ENCODE results near the gene KCTD15. TPM values are rescaled to one million over a fixed set of nuclear protein-coding genes. Genes with fewer than 3 reads are reported as not detected.

KCTD15 gene
- total and polyA plus RNA-seq, 2 donors (not counting 3 experiments of a cell fraction or from before 2014, with no cell fraction given): 49.5 to 51.8 TPM

DNA sequence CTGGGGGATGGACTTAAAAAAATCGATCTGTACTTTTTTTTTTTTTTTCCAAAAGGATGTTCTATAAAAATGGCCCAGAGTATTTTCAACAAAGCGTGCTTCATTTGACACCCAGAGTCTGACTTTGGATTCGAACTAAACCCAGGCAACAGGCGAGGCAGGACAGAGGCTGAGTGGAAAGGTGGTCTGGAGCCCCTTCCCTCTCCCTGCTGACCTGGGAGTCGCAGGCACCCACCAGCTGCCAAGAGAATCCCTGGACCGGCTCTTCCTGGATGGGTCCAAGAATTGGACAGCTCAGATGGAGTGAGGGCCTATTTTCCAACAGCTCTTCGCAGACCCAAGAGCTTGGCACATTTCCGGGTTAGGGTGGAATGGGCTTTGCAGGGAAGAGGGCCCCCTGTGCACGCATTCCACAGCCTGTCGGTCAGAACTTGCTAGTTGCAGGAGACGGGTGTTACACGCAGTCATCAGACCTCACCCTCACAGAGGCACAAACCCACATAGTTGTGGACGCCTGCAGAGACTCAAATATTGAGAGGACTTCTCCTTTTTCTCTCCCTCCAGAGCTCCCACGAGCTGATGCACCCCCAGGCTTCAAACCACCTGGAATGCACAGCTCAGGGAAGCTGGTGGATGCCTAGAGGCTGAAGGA is 15.2 kb downstream of the KCTD15 start:
- no peaks in the 10 kb centered on the region for H3K9me3 ChIP-seq (replicated peaks; ENCODE audit: control insufficient read depth, insufficient read depth, low read length)
- TF ChIP-seq JUN (IDR thresholded peaks at IDR 0.05; ENCODE audit: borderline replicate concordance, insufficient read depth, insufficient read length, low read depth) (no peak), EZH2 (IDR thresholded peaks at IDR 0.05; ENCODE audit: borderline replicate concordance, low read depth, low read length, severe bottlenecking) (no peak), FOS (IDR thresholded peaks at IDR 0.05; ENCODE audit: borderline replicate concordance, insufficient read depth, low read length) (no peak), POLR2A (IDR thresholded peaks at IDR 0.05; ENCODE audit: low read depth, low read length) (no peak), GATA2 (IDR thresholded peaks at IDR 0.05; ENCODE audit: insufficient read depth, insufficient read length, low read depth, low read length) (no peak), CTCF (IDR thresholded peaks at IDR 0.05; ENCODE audit: extremely low read depth in 1 of 2, insufficient read depth in 1 of 2, low read depth in 1 of 2, low read length in 2 of 2) (no peak), MYC (IDR thresholded peaks at IDR 0.05; ENCODE audit: low read depth, low read length) (no peak), POLR2AphosphoS5 (IDR thresholded peaks at IDR 0.05; ENCODE audit: insufficient read depth, low read depth, low read length) (no peak)
- TF ChIP-seq, protein P1, sequence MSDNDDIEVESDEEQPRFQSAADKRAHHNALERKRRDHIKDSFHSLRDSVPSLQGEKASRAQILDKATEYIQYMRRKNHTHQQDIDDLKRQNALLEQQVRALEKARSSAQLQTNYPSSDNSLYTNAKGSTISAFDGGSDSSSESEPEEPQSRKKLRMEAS (IDR thresholded peaks at IDR 0.05; ENCODE audit: insufficient read depth, insufficient read length): no peak
- no peak overlapping the region for H2AFZ ChIP-seq (ENCODE audit: low read depth, low read length)
- H3K4me1 ChIP-seq (ENCODE audit: control insufficient read depth, extremely low read depth, insufficient read depth, low read length): peaks cover 9% of the 10 kb centered on the region
- no peaks in the 10 kb centered on the region for H4K20me1 ChIP-seq (replicated peaks; ENCODE audit: control insufficient read depth, extremely low read depth, insufficient read depth, low read length)
- no TSS peak for BruUV-seq (replicated peaks)
- H3K36me3 ChIP-seq (ENCODE audit: control insufficient read depth in 2 of 2, extremely low read depth in 1 of 2, insufficient read depth in 2 of 2, low read length in 2 of 2): peaks cover 2 to 32% of the 10 kb centered on the region in 2 experiments
- dilution Hi-C loops (cut with MboI; ENCODE audit: extremely low pct_ligation_motif_present, low sequenced_read_pairs) (no loop called here), intact Hi-C loops (cut with micrococcal nuclease) (no loop called here)
- FAIRE-seq (no peak), DNase-seq (ENCODE audit: low read depth, low spot score) (no peak)
- H3K9me1 ChIP-seq (replicated peaks; ENCODE audit: control insufficient read depth, extremely low read depth, insufficient read depth, low read length): no peaks in the 10 kb centered on the region
- no peak overlapping the region for H3K9ac ChIP-seq (replicated peaks; ENCODE audit: extremely low read depth, insufficient read depth, low read length)
- POLR2A ChIA-PET: no interaction called here
- no peak overlapping the region for H3K4me2 ChIP-seq (ENCODE audit: insufficient read depth, low read length)
- H3K79me2 ChIP-seq (ENCODE audit: control insufficient read depth, insufficient read depth, low read length): no peaks in the 10 kb centered on the region
- CTCF ChIA-PET: interaction anchor here (1.0 to 1.3 kb wide), 2 partner anchors 11 to 34 kb away, joined by 3 to 5 read pairs; no protein-coding TSS in a partner anchor
- H3K4me3 ChIP-seq (replicated peaks in 1 of 3; ENCODE audit: insufficient read depth in 1 of 3, low read depth in 1 of 3, low read length in 3 of 3): no peak overlapping the region
- H3K27ac ChIP-seq (ENCODE audit: insufficient read depth, low read depth, low read length): no peak overlapping the region
- H3K27me3 ChIP-seq (ENCODE audit: control insufficient read depth in 2 of 2, insufficient read depth in 2 of 2, low read length in 2 of 2): no peaks in the 10 kb centered on the region
